GM20000 (cell line): ENCODE results near the gene CORO1C.

Experiments used
- DNase-seq: peaks from one replicate; pipeline ENCODE4 v3.0.0; 2012; ENCODE audit warnings: low spot score
- CTCF ChIP-seq: IDR thresholded peaks from 2 replicates; pipeline ENCODE4 v1.5.1; 2012; ENCODE audit warnings: mild to moderate bottlenecking, control low read depth; ENCODE audit errors: extremely low read depth, missing control alignments

Gene CORO1C

GRCh38 chr12:108686780-108687179 is 44.5 kb downstream of the CORO1C start:
- no peak for DNase-seq
- TF ChIP-seq CTCF: no peak

DNA sequence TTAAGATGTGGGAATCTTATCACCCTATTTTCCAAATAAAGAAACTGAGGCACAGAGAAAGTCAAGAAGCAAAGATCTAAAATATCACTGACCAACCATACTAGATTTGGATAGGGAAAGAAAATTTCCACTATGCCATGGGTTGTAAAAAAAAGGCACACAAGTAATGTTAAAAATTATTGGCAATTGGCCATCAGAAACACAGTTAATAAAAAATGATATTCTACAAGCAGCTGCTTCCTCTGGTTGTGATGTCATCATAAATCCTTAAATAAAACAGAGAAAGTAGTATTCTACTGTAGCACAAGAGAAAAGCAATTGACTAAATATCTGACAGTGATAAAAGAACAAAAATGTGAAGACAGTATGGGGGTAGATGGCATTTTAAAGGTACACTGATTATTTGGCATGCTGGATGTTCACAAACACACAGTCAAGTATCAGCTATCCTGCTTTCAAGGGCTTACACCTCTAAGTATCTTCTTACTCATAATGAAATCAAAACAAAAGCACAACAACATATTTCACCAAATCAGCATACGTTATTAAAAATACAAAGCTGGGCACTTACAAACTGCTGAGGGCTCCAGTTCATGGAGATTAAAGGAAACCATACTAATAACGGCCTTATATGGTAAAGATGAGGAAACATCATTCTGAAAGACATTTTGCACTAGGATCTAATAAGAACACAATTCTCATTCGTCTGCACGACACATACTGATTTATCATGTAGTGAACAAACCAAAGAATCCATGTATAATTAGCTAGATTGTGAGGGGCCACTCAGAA is 45.7 kb downstream of the CORO1C start:
- no peak for DNase-seq
- no peak for TF ChIP-seq CTCF

DNA sequence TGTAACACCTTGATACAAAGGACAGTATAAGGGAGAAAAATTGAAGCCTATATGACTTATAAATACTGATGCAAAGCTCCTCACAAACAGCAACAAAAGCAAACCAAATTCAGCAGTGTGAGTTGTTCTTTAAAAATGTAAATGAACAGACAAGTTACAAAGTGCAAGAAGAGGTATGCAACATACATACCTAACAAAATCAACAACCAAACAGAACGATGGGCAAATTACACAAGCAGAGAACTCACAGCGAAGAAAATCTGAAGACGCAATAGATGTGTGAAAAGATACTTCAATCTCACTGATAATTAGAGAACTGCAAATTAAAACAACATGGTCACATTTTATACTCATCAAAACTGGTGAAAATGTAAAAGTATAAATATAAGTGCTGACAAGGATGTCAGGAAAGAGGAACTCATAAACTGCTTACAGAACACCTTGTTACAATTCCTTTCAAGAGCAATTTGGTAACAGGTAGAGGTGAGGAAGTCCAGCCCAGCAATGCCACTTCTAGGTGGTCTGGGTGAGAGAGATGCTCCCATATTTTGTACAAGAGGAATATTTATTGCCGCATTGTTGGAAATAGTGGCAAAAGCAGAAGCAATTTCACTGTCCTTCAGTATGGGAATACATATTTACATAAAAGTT is 47.3 kb downstream of the CORO1C start:
- DNase-seq: no peak
- TF ChIP-seq CTCF: no peak

DNA sequence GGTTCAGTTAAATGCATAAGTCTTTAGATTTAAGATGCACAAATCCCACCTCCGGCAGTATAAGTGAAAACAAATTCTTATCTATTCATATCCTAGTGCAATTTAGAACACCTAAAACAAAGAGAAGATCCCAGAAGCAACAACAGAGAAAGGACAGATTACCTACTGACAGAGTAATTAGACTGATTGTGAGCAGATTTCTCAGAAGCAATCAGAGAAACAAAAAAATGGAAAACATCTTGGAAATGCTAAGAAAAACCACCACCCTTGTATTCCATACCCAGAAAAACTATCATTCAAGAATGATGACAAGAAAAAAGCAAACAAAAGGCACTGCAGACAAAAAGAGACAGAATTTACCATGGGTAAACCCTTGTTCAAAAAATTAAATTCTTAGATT is 50.0 kb downstream of the CORO1C start:
- no peak for DNase-seq
- no peak for TF ChIP-seq CTCF

DNA sequence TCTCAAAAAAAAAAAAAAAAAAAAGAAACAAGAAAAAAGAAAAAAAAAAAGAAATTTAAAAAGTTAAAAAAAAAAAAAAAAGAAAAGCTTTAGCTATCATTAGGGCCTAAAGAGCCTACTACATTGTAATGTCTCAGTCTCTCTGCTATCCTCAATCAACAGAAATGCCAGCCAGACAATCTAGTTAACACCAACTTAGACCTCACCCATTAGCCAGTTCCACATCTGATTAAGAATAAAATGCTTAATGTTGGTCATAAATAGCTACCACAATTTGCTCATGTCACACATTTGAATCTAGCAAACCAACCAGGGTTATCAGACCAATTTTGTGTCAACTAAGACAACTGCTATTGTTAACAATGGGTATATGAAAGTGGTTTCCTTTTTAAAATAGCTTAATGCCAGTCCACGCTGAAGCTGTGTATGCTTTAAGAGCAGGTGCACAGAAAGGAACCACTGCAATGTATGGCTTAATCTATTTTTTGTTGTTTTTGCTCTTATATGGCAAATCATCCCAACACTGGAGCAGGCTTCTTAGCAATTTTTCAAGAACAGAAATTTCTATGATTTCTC is 52.1 kb downstream of the CORO1C start:
- DNase-seq: no peak
- no peak for TF ChIP-seq CTCF

DNA sequence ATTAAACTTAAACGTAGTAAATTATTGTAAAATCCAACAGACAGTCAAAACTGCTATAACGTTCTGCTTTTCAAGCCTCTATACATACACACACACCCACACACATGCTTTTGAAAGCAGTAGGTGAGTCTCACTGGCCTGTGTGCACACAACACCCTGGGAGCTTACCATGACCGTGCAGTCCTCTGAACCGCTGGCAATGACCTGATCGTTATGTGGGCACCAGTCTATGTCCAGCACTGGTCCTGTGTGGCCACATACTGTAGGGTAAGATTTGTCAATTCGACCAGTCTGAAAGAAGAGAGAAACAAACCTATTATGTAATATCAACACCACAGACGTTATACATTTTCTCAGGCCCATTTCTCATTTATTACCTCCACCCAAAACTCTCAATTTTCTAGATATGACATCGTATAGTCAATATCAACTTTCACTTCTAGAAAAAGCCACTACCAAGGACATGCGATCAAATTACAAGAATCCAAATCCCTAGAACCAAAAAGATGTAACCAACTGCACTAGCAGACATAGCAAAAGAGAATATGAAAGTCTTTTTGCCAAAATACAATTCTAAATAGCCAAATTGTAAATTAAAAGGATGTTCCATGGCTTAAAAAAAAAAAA is 53.1 kb downstream of the CORO1C start:
- DNase-seq: no peak
- no peak for TF ChIP-seq CTCF

DNA sequence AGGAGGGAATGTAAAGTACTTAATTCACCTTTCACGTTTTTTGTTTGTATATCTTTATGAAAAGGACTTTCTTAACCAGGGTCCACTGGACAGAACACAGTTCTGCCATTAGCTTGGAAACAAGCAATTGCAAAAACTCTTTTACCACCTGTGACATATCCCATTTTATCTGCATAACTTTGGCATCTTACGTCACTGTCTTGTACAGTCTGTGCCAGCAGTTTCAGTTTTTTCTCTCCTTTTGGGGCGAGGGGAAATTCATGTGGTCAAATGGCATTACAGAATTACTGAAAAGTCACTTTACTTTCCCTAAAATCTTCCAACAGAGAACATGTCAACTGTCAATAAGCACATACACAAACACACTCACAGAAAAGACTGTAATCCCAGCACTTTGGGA is 53.9 kb downstream of the CORO1C start:
- no peak for DNase-seq
- TF ChIP-seq CTCF: no peak
